SW 1271 (cell line): ENCODE results near the gene FGD6.
"Not testable (repeated sequence)": the region's sequence is repeated elsewhere in the genome, so short reads cannot be mapped to it uniquely, and the experiment has no call there.

Source experiments
- DNase-seq, 2 experiments: peaks; one replicate each; lab custom pipeline; 2025; lab: John Stamatoyannopoulos, UW

The FGD6 gene

GRCh38 chr12:95217377-95218149 lies at the start of gene FGD6, which contains the start of gene VEZT:
FGD6 (minus strand) TSS chr12:95217467; CDS start chr12:95217240, 227 bp downstream.
VEZT (plus strand) TSS chr12:95217807; CDS start chr12:95217851, 44 bp downstream.
- peak; percentile 97 to 98 for DNase-seq

GRCh38 chr12:95266254-95266653 lies 49.0 kb upstream of the FGD6 start:
- DNase-seq, result no peak

- DNase-seq, result no peak
Measured at GRCh38 chr12:95265765-95266164, 48.5 kb upstream of the FGD6 start.

DNA sequence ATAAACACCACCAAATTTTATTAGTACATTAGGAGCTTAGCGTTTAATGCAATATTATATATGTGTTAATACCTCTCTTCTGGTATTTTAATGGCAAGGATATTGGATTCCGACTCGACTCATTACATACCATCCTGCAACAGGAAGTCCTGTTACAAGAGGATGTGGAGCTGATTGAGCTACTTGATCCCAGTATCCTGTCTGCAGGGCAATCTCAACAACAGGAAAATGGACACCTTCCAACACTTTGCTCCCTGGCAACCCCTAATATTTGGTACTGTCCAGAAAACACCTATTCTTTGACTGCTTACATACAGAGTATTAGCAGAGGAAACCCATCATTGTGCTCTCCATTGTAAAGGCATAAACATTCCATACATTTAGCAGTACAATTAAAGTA lies 45.5 kb upstream of the FGD6 start:
- DNase-seq, result peak in 1 of 2 experiments; percentile 57

DNA sequence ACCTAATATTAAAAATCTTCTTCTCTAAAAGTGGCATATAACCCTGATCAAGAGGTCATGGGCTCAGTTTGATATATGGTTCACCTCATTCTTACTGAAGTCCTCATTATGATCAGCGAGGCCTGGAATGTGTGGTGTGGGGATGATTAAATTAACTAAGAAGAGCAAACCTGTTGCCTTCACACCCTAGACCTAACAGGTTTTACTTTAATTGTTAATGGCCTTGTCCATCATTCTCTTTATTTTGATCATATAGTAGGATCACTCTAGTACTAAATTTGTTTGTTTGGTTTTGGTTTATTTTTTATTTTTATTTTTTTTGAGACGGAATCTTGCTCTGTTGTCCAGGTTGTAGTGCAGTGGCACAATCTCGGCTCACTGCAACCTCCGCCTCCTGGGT lies 43.8 kb upstream of the FGD6 start:
- no peak for DNase-seq

DNA sequence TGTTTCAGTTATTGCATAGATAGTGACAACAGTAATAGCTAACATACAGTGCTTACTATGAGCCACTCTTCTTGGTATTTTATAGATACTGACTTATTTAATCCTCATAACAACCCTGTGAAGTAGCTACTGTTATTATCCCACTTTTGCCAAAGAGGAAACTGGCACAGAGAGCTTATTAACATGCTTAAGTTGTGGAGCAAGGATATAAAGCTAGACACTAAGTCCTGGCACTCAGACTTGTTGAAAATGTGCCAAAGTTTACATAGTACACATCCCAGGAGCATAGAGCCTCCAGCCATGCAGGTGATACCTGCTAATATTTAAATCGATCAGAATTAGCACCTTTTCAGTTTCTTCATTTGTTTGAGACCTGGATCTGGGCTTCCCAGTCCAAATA lies 42.1 kb upstream of the FGD6 start:
- DNase-seq, result no peak

DNA sequence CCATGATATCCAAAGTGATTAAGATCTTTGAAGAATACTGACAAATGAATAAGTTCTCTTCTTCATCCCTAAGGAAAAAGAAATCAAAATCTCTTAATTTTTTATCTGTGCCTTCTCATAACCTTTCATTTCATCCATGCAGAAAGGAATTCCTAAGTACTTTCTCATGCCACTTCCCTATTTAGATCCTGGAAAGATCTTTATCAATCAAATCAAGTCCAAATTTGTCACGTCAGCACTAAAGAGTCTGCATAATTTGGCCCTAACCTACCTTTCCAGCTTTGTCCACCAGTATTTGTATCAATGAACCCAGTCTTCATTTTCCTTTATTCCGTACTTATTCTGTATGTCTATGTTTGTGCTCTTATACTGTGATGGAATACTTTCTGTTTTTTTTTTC lies 41.5 kb upstream of the FGD6 start:
- no peak for DNase-seq

GRCh38 chr12:95258151-95258550 lies 40.9 kb upstream of the FGD6 start:
- DNase-seq, result no peak

DNA sequence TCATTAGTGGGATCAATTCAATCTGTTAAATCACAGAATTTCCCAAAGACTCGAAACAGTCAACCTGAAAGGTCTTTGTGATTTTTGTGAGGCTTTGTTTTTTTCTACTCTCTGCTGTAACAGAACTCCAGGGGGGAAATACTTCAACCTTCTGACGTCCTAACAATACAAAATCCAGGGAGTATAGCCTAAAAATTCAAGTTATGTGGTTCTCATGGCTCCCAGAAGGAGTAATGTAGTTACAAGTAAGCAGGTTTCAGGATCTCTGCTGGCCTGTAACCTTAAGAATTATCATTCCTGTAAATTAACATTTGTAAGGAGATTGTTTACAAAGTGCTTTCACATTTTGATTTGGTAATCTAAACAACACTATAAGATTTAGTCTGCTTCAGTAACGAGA lies 40.3 kb upstream of the FGD6 start:
- DNase-seq, result no peak

- no peak for DNase-seq
Measured at GRCh38 chr12:95253386-95253785, 36.1 kb upstream of the FGD6 start.

DNA sequence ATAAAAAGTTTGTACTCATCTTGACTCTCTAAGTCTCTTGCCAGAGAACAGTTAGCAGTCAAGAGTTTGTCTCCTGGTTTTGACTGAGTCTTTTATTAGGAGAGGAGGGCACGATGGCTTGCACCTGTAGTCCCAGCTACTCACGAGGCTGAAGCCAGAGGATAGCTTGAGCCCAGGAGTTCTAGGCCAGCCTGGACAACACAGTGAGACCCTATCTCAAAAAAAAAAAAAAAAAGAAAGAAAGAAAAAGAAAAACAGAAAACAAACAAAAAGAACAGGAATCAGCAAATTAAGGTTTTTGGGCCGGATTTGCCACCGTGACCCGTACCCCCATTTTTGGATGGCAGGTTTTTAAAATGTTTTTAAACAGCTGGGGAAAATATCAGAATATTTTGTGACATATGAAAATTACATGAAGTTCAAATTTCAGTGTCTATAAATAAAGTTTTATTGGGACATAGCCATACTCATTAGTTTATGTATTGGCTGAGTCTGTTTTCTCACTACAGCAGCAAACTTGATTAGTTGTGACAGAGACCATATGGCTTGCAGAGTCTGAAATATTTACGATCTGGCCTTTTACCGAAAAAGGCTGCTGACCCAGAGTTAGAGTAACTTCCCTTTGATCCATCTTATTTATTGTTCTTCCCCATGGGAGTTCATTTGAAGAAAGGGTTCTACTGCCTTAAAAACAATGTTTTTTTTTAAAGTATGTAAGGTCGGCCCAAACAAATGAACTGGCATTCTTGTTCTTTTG lies 31.5 kb upstream of the FGD6 start:
- DNase-seq, result no peak

DNA sequence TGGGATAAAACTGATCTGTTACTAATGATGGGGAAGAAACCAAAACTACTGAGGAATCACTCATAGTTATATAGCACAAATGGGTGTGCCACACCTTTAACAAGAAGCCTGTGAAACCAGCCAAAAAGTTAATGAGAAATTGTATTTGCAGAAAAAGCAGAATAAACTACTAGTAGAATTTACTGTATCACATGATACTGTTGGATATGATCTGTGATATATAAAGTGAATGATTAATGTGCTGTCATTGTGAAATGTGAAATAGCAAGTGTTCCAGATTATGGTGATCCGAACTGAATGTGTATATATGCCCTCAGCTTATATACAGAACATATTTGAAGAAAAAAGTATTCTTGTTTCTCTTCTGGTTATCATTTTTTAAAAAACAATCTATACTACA lies 30.8 kb upstream of the FGD6 start:
- DNase-seq, result no peak

DNA sequence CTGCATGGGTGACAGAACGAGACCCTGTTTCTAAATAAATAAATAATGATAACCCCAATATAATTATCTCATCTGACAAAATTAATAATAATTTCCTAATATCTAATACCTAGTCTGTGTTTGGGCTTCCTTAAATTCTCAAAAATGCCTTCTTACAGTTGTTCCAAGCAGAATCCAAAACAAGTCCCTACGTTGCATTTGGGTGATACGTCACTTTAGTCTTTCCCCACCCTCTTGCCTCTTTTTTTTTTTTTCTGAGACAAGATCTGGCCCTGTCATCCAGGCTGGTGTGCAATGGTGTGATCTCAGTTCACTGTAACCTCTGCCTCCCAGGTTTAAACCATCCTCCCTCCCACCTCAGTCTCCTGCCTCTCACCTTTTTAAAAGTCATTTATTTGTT lies 27.1 kb upstream of the FGD6 start:
- no peak for DNase-seq

GRCh38 chr12:95243497-95244183 lies 26.4 kb upstream of the FGD6 start:
- DNase-seq, result no peak

- DNase-seq, result no peak
Measured at GRCh38 chr12:95241761-95242506, 24.7 kb upstream of the FGD6 start.

GRCh38 chr12:95241138-95241537 lies 23.9 kb upstream of the FGD6 start:
- not testable (repeated sequence) for DNase-seq

- DNase-seq, result no peak
Measured at GRCh38 chr12:95240556-95240955, 23.3 kb upstream of the FGD6 start.

DNA sequence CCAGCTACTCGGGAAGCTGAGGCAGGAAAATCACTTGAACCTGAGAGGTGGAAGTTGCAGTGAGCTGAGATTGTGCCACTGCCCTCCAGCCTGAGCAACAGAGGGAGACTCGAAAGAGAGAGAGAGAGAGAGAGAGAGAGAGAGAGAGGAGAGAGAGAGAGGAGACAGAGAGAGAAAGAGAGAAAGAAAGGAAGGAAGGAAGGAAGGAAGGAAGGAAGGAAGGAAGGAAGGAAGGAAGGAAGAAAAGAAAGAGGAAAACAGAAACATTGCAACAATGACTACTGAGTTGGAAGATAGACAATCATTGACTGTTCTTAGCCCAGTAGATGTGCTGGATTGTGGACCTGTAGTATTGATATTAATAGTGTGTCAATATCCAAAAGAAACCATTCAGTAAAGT lies 22.6 kb upstream of the FGD6 start:
- DNase-seq, result not testable (repeated sequence)

DNA sequence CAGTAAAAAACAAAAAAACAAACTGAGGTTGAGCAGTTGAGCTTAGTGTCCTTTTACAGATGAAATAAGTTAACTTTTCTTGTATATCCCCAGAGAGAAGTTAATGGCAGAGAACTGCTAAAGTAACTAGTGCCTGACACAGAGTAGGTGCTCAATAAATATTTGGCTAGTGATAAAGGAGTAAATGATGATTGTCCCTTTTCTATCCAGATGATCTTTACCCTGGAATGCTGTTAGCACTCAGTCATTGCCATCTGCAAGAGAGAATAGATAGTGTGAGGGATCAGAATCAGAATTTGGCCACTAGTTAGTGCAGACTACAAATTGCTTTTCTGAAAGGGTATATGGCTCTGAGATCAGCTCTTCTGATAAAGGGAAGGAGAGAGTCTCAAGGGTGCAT lies 21.9 kb upstream of the FGD6 start:
- no peak for DNase-seq

GRCh38 chr12:95238150-95238549 lies 20.9 kb upstream of the FGD6 start:
- no peak for DNase-seq

DNA sequence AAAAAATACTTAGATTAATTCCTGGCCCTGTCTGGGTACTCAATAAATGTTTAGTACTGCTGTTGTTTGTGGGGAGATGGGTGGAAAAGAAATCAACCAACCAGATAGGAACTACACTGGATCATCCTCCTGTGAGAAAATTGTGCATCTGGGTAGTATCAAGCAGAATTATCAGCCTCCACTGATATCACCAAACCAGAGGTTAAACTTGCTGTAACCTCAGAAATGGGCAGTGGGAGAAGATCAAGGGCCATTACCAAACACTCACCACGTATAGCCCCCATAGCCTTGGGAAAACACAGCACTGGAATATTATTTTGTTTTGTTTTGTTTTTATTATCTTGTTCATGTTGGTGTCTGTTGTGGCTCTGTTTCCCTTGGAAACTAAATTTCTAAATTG lies 20.0 kb upstream of the FGD6 start:
- DNase-seq, result no peak

DNA sequence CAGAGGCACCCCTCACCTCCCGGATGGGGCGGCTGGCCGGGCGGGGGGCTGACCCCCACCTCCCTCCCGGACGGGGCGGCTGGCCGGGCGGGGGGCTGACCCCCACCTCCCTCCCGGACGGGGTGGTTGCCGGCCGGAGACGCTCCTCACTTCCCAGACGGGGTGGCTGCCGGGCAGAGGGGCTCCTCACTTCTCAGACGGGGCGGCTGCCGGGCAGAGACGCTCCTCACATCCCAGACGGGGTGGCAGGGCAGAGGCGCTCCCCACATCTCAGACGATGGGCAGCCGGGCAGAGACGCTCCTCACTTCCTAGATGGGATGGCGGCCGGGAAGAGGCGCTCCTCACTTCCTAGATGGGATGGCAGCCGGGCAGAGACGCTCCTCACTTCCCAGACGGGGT lies 18.4 kb upstream of the FGD6 start:
- DNase-seq, result not testable (repeated sequence)
